IMR-90 (cell line): ENCODE results near the gene FOXP1.

Source experiments
- BHLHE40 ChIP-seq: fragments of 150-350 bp; IDR thresholded peaks from 2 replicates; pipeline ENCODE4 v1.6.1; 2016; ENCODE audit warnings: mild to moderate bottlenecking, low read depth, low read length
- CEBPB ChIP-seq: IDR thresholded peaks from 2 replicates; pipeline ENCODE4 v1.6.1; 2012; ENCODE audit warnings: low read depth, low read length, improper control_type of control experiment
- CHD1 ChIP-seq: IDR thresholded peaks from 2 replicates; pipeline ENCODE4 v1.6.1; 2012; ENCODE audit warnings: low read depth, low read length, improper control_type of control experiment
- CTCF ChIP-seq: conservative IDR thresholded peaks from 2 replicates; pipeline ENCODE4 v1.5.1; 2012; ENCODE audit warnings: mild to moderate bottlenecking, low read depth, low read length, improper control_type of control experiment
- ELK1 ChIP-seq: fragments of 150-350 bp; IDR thresholded peaks from 2 replicates; pipeline ENCODE4 v1.6.1; 2016; ENCODE audit warnings: low read depth, mild to moderate bottlenecking, low read length, moderate library complexity, borderline replicate concordance
- MAFK ChIP-seq: IDR thresholded peaks from 2 replicates; pipeline ENCODE4 v1.6.1; 2012; ENCODE audit warnings: low read depth, low read length, improper control_type of control experiment
- MAZ ChIP-seq: IDR thresholded peaks from 2 replicates; pipeline ENCODE4 v1.6.1; 2012; ENCODE audit warnings: low read depth, mild to moderate bottlenecking, low read length, improper control_type of control experiment, moderate library complexity, borderline replicate concordance
- MXI1 ChIP-seq: IDR thresholded peaks from 2 replicates; pipeline ENCODE4 v1.6.1; 2012; ENCODE audit warnings: low read depth, mild to moderate bottlenecking, low read length, moderate library complexity, borderline replicate concordance
- POLR2A ChIP-seq: IDR thresholded peaks from 2 replicates; pipeline ENCODE4 v1.6.1; 2012; ENCODE audit warnings: mild to moderate bottlenecking, low read depth, low read length
- RAD21 ChIP-seq: IDR thresholded peaks from 2 replicates; pipeline ENCODE4 v1.6.1; 2012; ENCODE audit warnings: low read length, improper control_type of control experiment
- RFX5 ChIP-seq: IDR thresholded peaks from 2 replicates; pipeline ENCODE4 v1.8.0; 2012; ENCODE audit warnings: low read depth, mild to moderate bottlenecking, low read length, moderate library complexity
- SMC3 ChIP-seq: fragments of 150-350 bp; IDR thresholded peaks from 2 replicates; pipeline ENCODE4 v1.6.1; 2016; ENCODE audit warnings: low read depth, mild to moderate bottlenecking, antibody characterized with exemption, low read length, moderate library complexity

- no peak for TF ChIP-seq CTCF
- TF ChIP-seq CEBPB = no peak
- TF ChIP-seq POLR2A = no peak
- TF ChIP-seq ELK1 = no peak
- no peak for TF ChIP-seq MAZ
- TF ChIP-seq SMC3 = no peak
- TF ChIP-seq BHLHE40 = no peak
- TF ChIP-seq MAFK = no peak
- no peak for TF ChIP-seq RAD21
- TF ChIP-seq CHD1 = no peak
- TF ChIP-seq MXI1 = no peak
- no peak for TF ChIP-seq RFX5
Observed at GRCh38 chr3:71585131-71585530, 1.6 kb upstream of the FOXP1 start.
